IMR-90 (cell line): ENCODE measurements around the gene TCL1A. TPM values are rescaled to one million over a fixed set of nuclear protein-coding genes. Genes with fewer than 3 reads are reported as not detected.

ENCODE experiments used
- ATAC-seq: fragments of 200-7000 bp; cut with Tn5 transposase; 2 replicates; pipeline ENCODE4 v1.9.1; 2020; ENCODE audit warnings: low read depth, mild to moderate bottlenecking, moderate library complexity
- BruUV-seq: library from RNA; stranded (reverse); fragments of 400-500 nt; replicated peaks from 2 replicates; lab custom pipeline; 2021; lab: Mats Ljungman, UMichigan
- CTCF ChIA-PET: fragments of 300-600 bp; formaldehyde crosslinking; extraction: SDS; loops from one replicate; lab custom pipeline; 2021; ENCODE audit warnings: antibody characterized with exemption; lab: Yijun Ruan, JAX
- POLR2A ChIA-PET: fragments of 300-600 bp; sonication (Branson Sonifier 250); formaldehyde crosslinking; loops from one replicate; lab custom pipeline; 2022; ENCODE audit warnings: antibody characterized with exemption; ENCODE audit not compliant: unreplicated experiment; lab: Charles Lee
- DNase-seq: peaks from one replicate; pipeline ENCODE4 v3.0.0; 2013
- H2AFZ ChIP-seq: replicated peaks from 2 replicates; pipeline ENCODE3; 2013; ENCODE audit warnings: low read length, mild to moderate bottlenecking; ENCODE audit not compliant: poor library complexity
- H2AK5ac ChIP-seq: 2 replicates; pipeline ENCODE4 v1.6.1; 2013; ENCODE audit warnings: low read depth, low read length, inconsistent platforms
- H2AK9ac ChIP-seq: replicated peaks from 2 replicates; pipeline ENCODE3; 2013; ENCODE audit warnings: mild to moderate bottlenecking, low read depth, low read length, moderate library complexity; ENCODE audit not compliant: poor library complexity
- H2BK120ac ChIP-seq: 2 replicates; pipeline ENCODE4 v1.6.1; 2013; ENCODE audit warnings: low read depth, low read length, inconsistent platforms
- H2BK15ac ChIP-seq: 3 replicates; pipeline ENCODE4 v1.6.1; 2013; ENCODE audit warnings: low read depth, low read length, inconsistent platforms
- H2BK20ac ChIP-seq: 2 replicates; pipeline ENCODE4 v1.6.1; 2013; ENCODE audit warnings: low read depth, mild to moderate bottlenecking, inconsistent platforms, low read length, moderate library complexity
- H2BK5ac ChIP-seq: 2 replicates; pipeline ENCODE4 v1.6.1; 2013; ENCODE audit warnings: mild to moderate bottlenecking, low read depth, low read length, inconsistent platforms; ENCODE audit not compliant: poor library complexity, severe bottlenecking
- H3K14ac ChIP-seq: replicated peaks from 2 replicates; pipeline ENCODE4 v1.6.1; 2013; ENCODE audit warnings: low read depth, low read length, inconsistent platforms
- H3K18ac ChIP-seq: 2 replicates; pipeline ENCODE4 v1.6.1; 2013; ENCODE audit warnings: low read depth, low read length, control low read depth
- H3K23ac ChIP-seq: 2 replicates; pipeline ENCODE4 v1.6.1; 2013; ENCODE audit warnings: low read depth, low read length, inconsistent platforms
- H3K27ac ChIP-seq: 2 replicates; pipeline ENCODE4 v1.5.1; 2013; ENCODE audit warnings: mild to moderate bottlenecking, control low read depth, low read length; ENCODE audit not compliant: insufficient read depth
- H3K27me3 ChIP-seq: 2 replicates; pipeline ENCODE4 v1.6.1; 2013; ENCODE audit warnings: low read length; ENCODE audit not compliant: control insufficient read depth, insufficient read depth
- H3K36me3 ChIP-seq: 2 replicates; pipeline ENCODE4 v1.6.1; 2013; ENCODE audit warnings: low read length, mixed read lengths; ENCODE audit not compliant: control insufficient read depth, insufficient read depth
- H3K4ac ChIP-seq: 2 replicates; pipeline ENCODE4 v1.6.1; 2013; ENCODE audit warnings: low read depth, low read length, inconsistent platforms
- H3K4me1 ChIP-seq: 2 replicates; pipeline ENCODE4 v1.6.1; 2013; ENCODE audit warnings: low read length, mixed read lengths; ENCODE audit not compliant: control insufficient read depth, insufficient read depth
- H3K4me2 ChIP-seq: 2 replicates; pipeline ENCODE4 v1.6.1; 2013; ENCODE audit warnings: low read depth, mild to moderate bottlenecking, control low read depth, low read length, moderate library complexity
- H3K4me3 ChIP-seq: 2 replicates; pipeline ENCODE4 v1.5.1; 2013; ENCODE audit warnings: low read depth, mild to moderate bottlenecking, control low read depth, low read length, moderate library complexity; ENCODE audit not compliant: insufficient read depth
- H3K56ac ChIP-seq: 2 replicates; pipeline ENCODE4 v1.6.1; 2013; ENCODE audit warnings: low read length, inconsistent platforms; ENCODE audit not compliant: insufficient read depth; ENCODE audit errors: extremely low read depth
- H3K79me1 ChIP-seq, 2 experiments: 2 replicates each; pipeline ENCODE4 v1.6.1; 2013; ENCODE audit warnings: low read length in 2 of 2, inconsistent platforms in 1 of 2, low read depth in 1 of 2
- H3K9ac ChIP-seq: 2 replicates; pipeline ENCODE4 v1.6.1; 2013; ENCODE audit warnings: low read depth, low read length, control low read depth
- H3K9me1 ChIP-seq: 2 replicates; pipeline ENCODE4 v1.6.1; 2013; ENCODE audit warnings: low read length, inconsistent platforms; ENCODE audit not compliant: insufficient read depth
- H3K9me3 ChIP-seq: 2 replicates; pipeline ENCODE4 v1.6.1; 2013; ENCODE audit warnings: low read length; ENCODE audit not compliant: control insufficient read depth, insufficient read depth
- H4K20me1 ChIP-seq: 2 replicates; pipeline ENCODE4 v1.6.1; 2013; ENCODE audit warnings: low read length, inconsistent platforms; ENCODE audit not compliant: insufficient read depth
- H4K5ac ChIP-seq: 2 replicates; pipeline ENCODE4 v1.6.1; 2013; ENCODE audit warnings: mild to moderate bottlenecking, low read depth, low read length, control low read depth
- H4K8ac ChIP-seq, 2 experiments: 2 replicates each; pipeline ENCODE4 v1.6.1; 2013; ENCODE audit warnings: low read depth in 2 of 2, low read length in 2 of 2, control low read depth in 1 of 2, inconsistent platforms in 1 of 2
- H4K91ac ChIP-seq: 2 replicates; pipeline ENCODE4 v1.6.1; 2013; ENCODE audit warnings: low read depth, low read length, inconsistent platforms; ENCODE audit not compliant: insufficient read depth
- BHLHE40 ChIP-seq: fragments of 150-350 bp; IDR thresholded peaks from 2 replicates; pipeline ENCODE4 v1.6.1; 2016; ENCODE audit warnings: mild to moderate bottlenecking, low read depth, low read length
- CEBPB ChIP-seq: IDR thresholded peaks from 2 replicates; pipeline ENCODE4 v1.6.1; 2012; ENCODE audit warnings: low read depth, low read length, improper control_type of control experiment
- CHD1 ChIP-seq: IDR thresholded peaks from 2 replicates; pipeline ENCODE4 v1.6.1; 2012; ENCODE audit warnings: low read depth, low read length, improper control_type of control experiment
- ELK1 ChIP-seq: fragments of 150-350 bp; IDR thresholded peaks from 2 replicates; pipeline ENCODE4 v1.6.1; 2016; ENCODE audit warnings: low read depth, mild to moderate bottlenecking, low read length, moderate library complexity, borderline replicate concordance
- FOS ChIP-seq: fragments of 150-350 bp; IDR thresholded peaks from 2 replicates; pipeline ENCODE4 v1.6.1; 2016; ENCODE audit warnings: low read depth, low read length
- MAFK ChIP-seq: IDR thresholded peaks from 2 replicates; pipeline ENCODE4 v1.6.1; 2012; ENCODE audit warnings: low read depth, low read length, improper control_type of control experiment
- MAZ ChIP-seq: IDR thresholded peaks from 2 replicates; pipeline ENCODE4 v1.6.1; 2012; ENCODE audit warnings: low read depth, mild to moderate bottlenecking, low read length, improper control_type of control experiment, moderate library complexity, borderline replicate concordance
- MXI1 ChIP-seq: IDR thresholded peaks from 2 replicates; pipeline ENCODE4 v1.6.1; 2012; ENCODE audit warnings: low read depth, mild to moderate bottlenecking, low read length, moderate library complexity, borderline replicate concordance
- NFE2L2 ChIP-seq: fragments of 150-350 bp; IDR thresholded peaks from 2 replicates; pipeline ENCODE4 v1.6.1; 2016; ENCODE audit warnings: low read depth, mild to moderate bottlenecking, low read length
- POLR2A ChIP-seq: IDR thresholded peaks from 2 replicates; pipeline ENCODE4 v1.6.1; 2012; ENCODE audit warnings: mild to moderate bottlenecking, low read depth, low read length
- RAD21 ChIP-seq: IDR thresholded peaks from 2 replicates; pipeline ENCODE4 v1.6.1; 2012; ENCODE audit warnings: low read length, improper control_type of control experiment
- RCOR1 ChIP-seq: IDR thresholded peaks from 2 replicates; pipeline ENCODE4 v1.6.1; 2012; ENCODE audit warnings: mild to moderate bottlenecking, low read length, improper control_type of control experiment; ENCODE audit not compliant: insufficient replicate concordance
- RFX5 ChIP-seq: IDR thresholded peaks from 2 replicates; pipeline ENCODE4 v1.8.0; 2012; ENCODE audit warnings: low read depth, mild to moderate bottlenecking, low read length, moderate library complexity
- SMC3 ChIP-seq: fragments of 150-350 bp; IDR thresholded peaks from 2 replicates; pipeline ENCODE4 v1.6.1; 2016; ENCODE audit warnings: low read depth, mild to moderate bottlenecking, antibody characterized with exemption, low read length, moderate library complexity
- USF2 ChIP-seq: fragments of 150-350 bp; IDR thresholded peaks from 2 replicates; pipeline ENCODE4 v1.6.1; 2017; ENCODE audit warnings: mild to moderate bottlenecking, antibody characterized with exemption, low read length, low read depth
- WGBS, 2 experiments: methylation state at CpG; one replicate each; pipeline versions ENCODE4 v1.1.5 to v1.1.7; 2013; ENCODE audit warnings: missing lambda C conversion rate in 2 of 2; ENCODE audit not compliant: insufficient read length in 1 of 2; ENCODE audit errors: extremely low coverage in 2 of 2; 5-methylcytosine and 5-hydroxymethylcytosine counted together
- dilution Hi-C: fragments of 300-500 bp; cut with HindIII; formaldehyde crosslinking; loops from one replicate; pipeline ENCODE4 v1.14.3; 2018; ENCODE audit warnings: low sequenced_read_pairs; ENCODE audit not compliant: unreplicated experiment
- in situ Hi-C: fragments of 300-500 bp; cut with MboI; formaldehyde crosslinking; loops from 3 replicates; pipeline ENCODE4 v1.14.3; 2019; ENCODE audit warnings: low sequenced_read_pairs, inconsistent platforms, mixed read lengths
- intact Hi-C: fragments of 100-400 bp; cut with micrococcal nuclease; formaldehyde crosslinking; loops from 2 replicates; pipeline ENCODE4 v1.10.0; 2022
- polyA plus RNA-seq, 3 experiments: library from polyadenylated mRNA; depleted of rRNA; stranded (reverse); fragments of >200 nt; gene quantifications; 2 replicates each; pipeline ENCODE4 v1.2.3, GENCODE V29; 2012; ENCODE audit warnings: low replicate concordance in 1 of 3
- total RNA-seq: library from RNA; depleted of rRNA; stranded (reverse); fragments of >200 nt; gene quantifications from 2 replicates; pipeline ENCODE4 v1.2.3, GENCODE V29; 2012
- TF ChIP-seq, protein P1 (sequence below): conservative IDR thresholded peaks from 2 replicates; pipeline ENCODE4 v1.5.1; 2012; ENCODE audit warnings: mild to moderate bottlenecking, low read depth, low read length, improper control_type of control experiment

The TCL1A gene
- total and polyA plus RNA-seq, 2 of the 4 experiments (the other 2 are of a cell fraction) = not detected

DNA sequence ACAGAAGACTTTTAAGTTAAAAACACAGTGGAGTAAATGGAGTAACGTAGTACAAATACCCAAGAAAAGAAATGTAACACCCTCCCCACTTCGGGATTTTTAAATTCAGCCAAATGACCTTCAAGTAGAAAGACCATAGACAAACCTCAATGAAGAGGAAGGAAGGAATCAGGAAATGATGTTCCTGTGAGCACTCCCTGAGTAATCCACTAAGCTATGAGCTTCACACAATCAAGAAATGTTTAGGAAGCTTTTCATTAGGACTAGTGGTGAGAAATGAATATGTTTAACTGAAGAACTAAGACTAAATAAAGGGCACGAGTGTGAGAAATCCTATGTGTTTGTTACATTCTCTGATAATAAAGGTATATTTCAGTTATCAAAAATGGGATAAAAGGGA, 10.1 kb downstream of the TCL1A start:
- H2BK5ac ChIP-seq = no peak overlapping the region
- WGBS, 2 experiments = no CpG with 5 or more reads among the region's 3 CpGs
- H3K4me2 ChIP-seq = no peak overlapping the region
- H2AFZ ChIP-seq = no peak overlapping the region
- no peak for TF ChIP-seq BHLHE40
- TF ChIP-seq RAD21 = no peak
- TF ChIP-seq CEBPB = no peak
- TF ChIP-seq USF2 = no peak
- TF ChIP-seq ELK1 = no peak
- TF ChIP-seq SMC3 = no peak
- TF ChIP-seq RFX5 = no peak
- TF ChIP-seq, protein P1, sequence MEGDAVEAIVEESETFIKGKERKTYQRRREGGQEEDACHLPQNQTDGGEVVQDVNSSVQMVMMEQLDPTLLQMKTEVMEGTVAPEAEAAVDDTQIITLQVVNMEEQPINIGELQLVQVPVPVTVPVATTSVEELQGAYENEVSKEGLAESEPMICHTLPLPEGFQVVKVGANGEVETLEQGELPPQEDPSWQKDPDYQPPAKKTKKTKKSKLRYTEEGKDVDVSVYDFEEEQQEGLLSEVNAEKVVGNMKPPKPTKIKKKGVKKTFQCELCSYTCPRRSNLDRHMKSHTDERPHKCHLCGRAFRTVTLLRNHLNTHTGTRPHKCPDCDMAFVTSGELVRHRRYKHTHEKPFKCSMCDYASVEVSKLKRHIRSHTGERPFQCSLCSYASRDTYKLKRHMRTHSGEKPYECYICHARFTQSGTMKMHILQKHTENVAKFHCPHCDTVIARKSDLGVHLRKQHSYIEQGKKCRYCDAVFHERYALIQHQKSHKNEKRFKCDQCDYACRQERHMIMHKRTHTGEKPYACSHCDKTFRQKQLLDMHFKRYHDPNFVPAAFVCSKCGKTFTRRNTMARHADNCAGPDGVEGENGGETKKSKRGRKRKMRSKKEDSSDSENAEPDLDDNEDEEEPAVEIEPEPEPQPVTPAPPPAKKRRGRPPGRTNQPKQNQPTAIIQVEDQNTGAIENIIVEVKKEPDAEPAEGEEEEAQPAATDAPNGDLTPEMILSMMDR = no peak
- no peak for TF ChIP-seq POLR2A
- TF ChIP-seq RCOR1 = no peak
- no peak for TF ChIP-seq MAFK
- TF ChIP-seq CHD1 = no peak
- TF ChIP-seq FOS = no peak
- no peak for TF ChIP-seq MXI1
- no peak for TF ChIP-seq MAZ
- no peak for TF ChIP-seq NFE2L2
- H3K4me3 ChIP-seq = no peak overlapping the region
- H4K20me1 ChIP-seq = no peaks in the 10 kb centered on the region
- ATAC-seq = no peak
- H3K14ac ChIP-seq = no peak overlapping the region
- no peaks in the 10 kb centered on the region for H3K4me1 ChIP-seq
- no peak overlapping the region for H2AK9ac ChIP-seq
- H2BK20ac ChIP-seq = no peak overlapping the region
- ChIA-PET CTCF (no interaction called here), POLR2A (no interaction called here)
- no peak overlapping the region for H2AK5ac ChIP-seq
- no peaks in the 10 kb centered on the region for H3K27me3 ChIP-seq
- no peak overlapping the region for H3K23ac ChIP-seq
- H2BK120ac ChIP-seq = no peak overlapping the region
- H4K8ac ChIP-seq = no peak overlapping the region
- no peaks in the 10 kb centered on the region for H3K79me1 ChIP-seq
- H3K27ac ChIP-seq = no peak overlapping the region
- no peak overlapping the region for H3K4ac ChIP-seq
- no peak overlapping the region for H3K9ac ChIP-seq
- no peak for DNase-seq
- H3K18ac ChIP-seq = no peak overlapping the region
- dilution Hi-C loops (no loop called here), in situ Hi-C loops (no loop called here), intact Hi-C loops (no loop called here)
- H3K9me1 ChIP-seq = no peaks in the 10 kb centered on the region
- H4K91ac ChIP-seq = no peak overlapping the region
- no TSS peak for BruUV-seq
- H3K36me3 ChIP-seq = no peaks in the 10 kb centered on the region
- H3K9me3 ChIP-seq = no peaks in the 10 kb centered on the region
- no peak overlapping the region for H2BK15ac ChIP-seq
- no peak overlapping the region for H4K5ac ChIP-seq
- H3K56ac ChIP-seq = no peak overlapping the region
